ENCODE measurements around the gene PIAS4.

Gene PIAS4

DNA sequence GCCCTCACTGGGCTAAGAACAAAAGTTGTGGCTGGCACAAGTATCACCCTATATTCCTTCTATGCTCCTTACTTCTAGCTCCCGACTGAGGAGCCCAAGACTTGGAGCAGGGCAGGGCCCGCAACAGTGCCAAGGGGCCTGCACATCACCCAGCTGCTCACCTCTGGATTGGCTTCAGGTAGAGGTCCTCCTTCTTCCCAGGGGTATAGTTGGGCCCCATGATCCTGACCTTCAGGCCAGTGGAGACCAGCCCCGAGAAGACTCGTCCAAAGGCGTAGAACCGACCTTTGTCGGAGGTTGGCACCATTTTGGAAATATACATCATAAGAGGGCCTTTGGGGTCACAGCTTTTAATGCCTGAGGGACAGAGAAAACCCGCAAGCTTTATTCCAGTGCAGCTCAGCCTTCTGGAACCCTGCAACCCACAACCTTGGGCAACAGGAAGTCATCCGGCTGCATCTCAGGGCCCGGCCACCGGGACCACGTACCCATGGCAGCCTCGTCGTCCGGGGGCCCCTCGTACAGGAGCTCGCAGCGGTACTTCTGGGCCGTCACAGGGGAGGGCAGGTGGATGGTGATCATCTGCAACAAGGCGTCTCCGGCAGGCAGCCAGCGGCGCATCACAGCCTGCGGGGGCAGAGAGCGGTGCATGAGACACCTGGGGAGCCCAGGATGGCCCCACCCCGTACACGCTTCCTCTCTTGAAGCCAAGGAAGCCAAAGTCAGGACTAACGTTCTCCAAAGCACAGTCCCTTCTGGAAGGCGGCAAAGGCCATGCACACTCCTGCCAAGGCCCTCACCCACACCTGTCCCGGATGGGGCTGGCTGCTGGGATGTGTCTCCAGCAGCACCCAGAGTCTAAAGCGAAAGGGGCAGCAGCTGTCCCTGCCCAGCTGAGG is 26.9 kb upstream of the PIAS4 start:
- Histone ChIP-seq H3K4me3 (ENCODE audit: low read length) (no peak overlapping the region), H3K27ac (ENCODE audit: low read length) (no peak overlapping the region), H3K9me3 (ENCODE audit: insufficient read depth, low read depth, low read length) (no peaks in the 10 kb centered on the region), H3K27me3 (ENCODE audit: insufficient read depth, low read length) (no peaks in the 10 kb centered on the region; the same call in 1 of the 2 replicates), H3K4me1 (ENCODE audit: insufficient read depth, low read length) (peaks cover 5% of the 10 kb centered on the region), H3K36me3 (ENCODE audit: insufficient read depth, low read depth, low read length) (peaks cover 94% of the 10 kb centered on the region), H3K9ac (ENCODE audit: low read depth, low read length) (no peak overlapping the region)

DNA sequence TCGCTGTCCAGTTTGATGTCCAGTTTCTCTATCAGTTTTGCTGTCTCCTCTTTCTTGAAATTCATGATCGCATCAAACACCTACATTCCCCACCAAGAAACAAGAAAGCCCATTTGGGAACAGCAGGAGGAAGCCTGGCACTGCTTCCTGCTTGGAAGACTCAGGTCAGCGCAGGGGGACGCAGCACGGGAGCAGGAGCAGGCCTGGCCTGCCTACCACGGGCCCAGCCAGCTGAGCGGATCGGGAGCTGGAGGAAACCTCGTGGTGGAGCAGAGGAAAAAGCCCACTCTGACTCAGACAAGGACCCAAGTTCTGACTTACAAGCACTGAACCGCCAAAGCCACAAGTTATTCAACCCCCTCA is 26.2 kb upstream of the PIAS4 start:
- H3K9ac ChIP-seq (ENCODE audit: low read depth, low read length) = no peak overlapping the region
- H3K4me3 ChIP-seq (ENCODE audit: low read length) = no peak overlapping the region
- H3K9me3 ChIP-seq (ENCODE audit: insufficient read depth, low read depth, low read length) = no peaks in the 10 kb centered on the region
- peaks cover 13% of the 10 kb centered on the region for H3K4me1 ChIP-seq (ENCODE audit: insufficient read depth, low read length)
- H3K27ac ChIP-seq (ENCODE audit: low read length) = no peak overlapping the region
- H3K27me3 ChIP-seq (ENCODE audit: insufficient read depth, low read length) = no peaks in the 10 kb centered on the region; the same call in 1 of the 2 replicates
- H3K36me3 ChIP-seq (ENCODE audit: insufficient read depth, low read depth, low read length) = peaks cover 87% of the 10 kb centered on the region

DNA sequence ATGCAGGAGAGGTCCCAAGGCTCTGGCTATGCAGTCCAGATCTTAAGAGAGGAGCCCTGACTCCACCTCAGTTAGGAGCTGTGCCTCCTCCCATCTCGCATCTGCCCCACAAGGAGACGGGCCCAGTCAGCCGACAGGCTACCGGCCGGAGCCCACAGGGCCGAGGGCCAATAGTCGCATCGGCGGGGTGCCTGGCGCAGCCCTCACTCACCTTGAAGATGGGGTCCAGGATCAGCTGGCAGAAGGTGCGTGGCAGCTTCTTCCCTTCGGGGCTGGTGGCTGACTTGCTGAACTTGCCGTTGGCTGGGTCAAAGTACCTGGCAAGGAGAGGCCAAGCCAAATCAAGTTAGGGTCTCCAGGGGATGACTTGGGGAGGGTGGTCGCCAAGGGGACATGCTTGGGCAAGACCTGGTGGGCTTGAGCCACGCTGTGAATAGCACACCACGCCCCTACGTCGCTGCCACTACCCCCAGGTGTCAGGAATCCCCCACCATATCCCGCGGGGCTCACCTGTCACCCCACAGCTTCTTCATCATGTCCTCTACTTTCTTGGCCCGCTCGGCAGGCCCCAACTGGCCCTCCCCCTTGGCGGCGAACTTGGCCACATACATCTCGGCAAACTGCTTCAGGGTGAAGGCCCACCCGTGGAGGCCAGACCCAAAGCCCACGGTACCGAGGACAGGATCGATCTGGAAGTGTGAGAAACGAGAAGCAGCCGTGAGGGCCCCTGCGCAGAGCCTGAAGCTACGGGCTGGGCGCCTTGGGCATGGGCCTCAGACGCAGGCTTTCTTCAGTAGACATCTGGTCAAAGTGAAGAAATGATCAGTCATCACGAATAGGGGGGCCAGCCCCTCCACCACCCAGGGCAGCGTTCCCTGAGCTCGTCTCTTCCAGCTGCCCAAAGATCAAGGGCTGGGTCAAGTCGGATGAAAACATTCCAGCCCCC is 25.5 kb upstream of the PIAS4 start:
- Histone ChIP-seq H3K36me3 (ENCODE audit: insufficient read depth, low read depth, low read length) (peaks cover 80% of the 10 kb centered on the region), H3K27me3 (ENCODE audit: insufficient read depth, low read length) (no peaks in the 10 kb centered on the region; the same call in 1 of the 2 replicates), H3K27ac (ENCODE audit: low read length) (no peak overlapping the region), H3K9ac (ENCODE audit: low read depth, low read length) (no peak overlapping the region), H3K4me3 (ENCODE audit: low read length) (peak overlapping the region; percentile 16; the same call in 1 of the 2 replicates), H3K4me1 (ENCODE audit: insufficient read depth, low read length) (peaks cover 17% of the 10 kb centered on the region), H3K9me3 (ENCODE audit: insufficient read depth, low read depth, low read length) (no peaks in the 10 kb centered on the region)

DNA sequence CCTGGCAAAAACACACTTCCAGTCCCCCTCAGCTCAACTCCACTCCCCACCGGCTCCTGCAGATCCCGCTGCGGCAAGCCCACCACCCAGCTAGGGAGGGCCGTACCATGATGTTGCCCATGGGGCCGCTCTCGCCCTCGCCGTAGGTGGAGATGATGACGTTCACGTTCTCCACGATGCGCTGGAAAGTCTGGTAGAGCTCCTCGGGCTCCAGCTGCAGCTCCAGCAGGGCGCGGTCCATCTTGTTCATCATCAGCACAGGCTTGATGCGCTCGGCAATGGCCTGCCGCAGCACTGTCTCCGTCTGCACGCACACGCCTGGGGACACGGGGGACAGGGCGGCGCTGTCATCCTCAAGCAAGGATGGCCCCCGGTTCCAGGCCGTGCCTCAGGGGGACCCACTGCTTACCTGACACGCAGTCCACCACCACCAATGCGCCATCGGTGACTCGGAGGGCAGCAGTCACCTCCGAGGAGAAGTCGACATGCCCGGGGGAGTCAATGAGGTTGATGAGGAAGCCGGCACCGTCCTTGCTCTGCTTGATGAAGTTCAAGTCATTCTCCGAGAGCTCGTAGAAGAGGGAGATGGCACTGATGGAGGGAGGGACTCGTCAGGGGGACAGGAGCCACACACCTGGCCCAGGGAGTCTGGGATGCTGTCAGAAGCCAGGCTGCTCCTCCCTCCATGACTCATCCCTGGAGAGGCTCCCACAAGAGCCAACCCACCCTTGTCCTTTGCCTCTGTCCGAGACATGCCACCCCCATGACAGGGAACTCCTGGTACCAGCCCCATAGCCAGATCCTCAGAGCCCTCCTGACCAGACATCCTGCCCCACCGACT is 24.6 kb upstream of the PIAS4 start:
- Histone ChIP-seq H3K4me1 (ENCODE audit: insufficient read depth, low read length) (peaks cover 20% of the 10 kb centered on the region), H3K36me3 (ENCODE audit: insufficient read depth, low read depth, low read length) (peaks cover 71% of the 10 kb centered on the region), H3K9ac (ENCODE audit: low read depth, low read length) (peak overlapping the region; percentile 96)

DNA sequence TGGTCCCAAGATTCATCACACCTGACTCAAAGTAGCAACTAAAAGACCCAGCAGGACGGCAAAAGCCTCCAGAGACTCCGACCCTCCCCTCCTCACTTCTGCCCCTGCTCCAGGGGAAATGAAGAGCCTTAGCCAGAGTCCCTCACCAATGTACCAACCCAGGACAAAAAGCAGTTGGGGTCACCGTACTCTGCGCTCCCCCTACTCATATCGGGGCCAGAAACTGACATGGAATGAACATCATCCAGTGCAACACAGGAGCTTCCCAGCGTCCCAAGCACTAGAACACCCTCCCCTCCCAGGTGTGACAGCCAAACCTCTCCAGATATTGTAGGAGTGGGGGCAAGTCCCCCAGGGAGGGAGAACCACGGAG is 24.0 kb upstream of the PIAS4 start:
- Histone ChIP-seq H3K4me1 (ENCODE audit: insufficient read depth, low read length) (peaks cover 20% of the 10 kb centered on the region), H3K27ac (ENCODE audit: low read length) (peak overlapping the region; percentile 82)

More for the DNA sequence above, 24.6 kb upstream of the PIAS4 start:
- H3K4me3 ChIP-seq (ENCODE audit: low read length) = peak overlapping the region; percentile 87; the same call in 1 of the 2 replicates
- H3K27me3 ChIP-seq (ENCODE audit: insufficient read depth, low read length) = peaks cover 4% of the 10 kb centered on the region; the same call in 1 of the 2 replicates
- no peak overlapping the region for H3K27ac ChIP-seq (ENCODE audit: low read length)
- no peaks in the 10 kb centered on the region for H3K9me3 ChIP-seq (ENCODE audit: insufficient read depth, low read depth, low read length)

DNA sequence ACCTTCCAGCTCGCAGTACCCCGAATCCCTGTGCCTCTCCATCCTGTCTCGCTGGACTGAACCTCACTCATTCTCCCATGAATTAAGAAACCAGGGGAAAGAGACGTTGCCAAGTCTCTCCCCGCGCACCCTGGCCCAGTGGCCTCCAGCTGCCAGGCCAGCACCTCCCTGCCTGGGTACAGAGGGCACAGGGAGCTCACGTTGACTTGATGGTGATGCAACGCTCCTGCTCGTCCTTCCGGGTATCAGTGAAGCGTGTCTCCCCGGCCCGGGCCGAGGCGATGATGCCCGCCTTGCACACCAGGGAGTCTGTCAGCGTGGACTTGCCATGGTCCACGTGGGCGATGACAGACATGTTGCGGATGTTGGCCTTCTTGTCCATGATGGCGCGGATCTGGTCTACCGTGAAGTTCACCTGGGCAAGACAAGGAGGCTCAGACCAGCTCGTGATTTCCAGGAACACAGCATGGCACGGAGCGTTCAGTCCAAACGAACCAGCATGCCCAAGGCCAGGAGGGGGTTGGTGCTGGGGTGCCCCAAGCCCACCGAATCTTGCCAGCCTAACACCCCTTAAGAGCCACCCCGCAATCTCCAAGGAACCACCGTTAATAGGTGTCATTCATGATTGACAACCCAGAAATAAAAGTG is 23.5 kb upstream of the PIAS4 start:
- peak overlapping the region; percentile 82 for H3K27ac ChIP-seq (ENCODE audit: low read length)
- H3K9me3 ChIP-seq (ENCODE audit: insufficient read depth, low read depth, low read length) = no peaks in the 10 kb centered on the region
- H3K4me3 ChIP-seq (ENCODE audit: low read length) = peak overlapping the region; percentile 87
- peaks cover 20% of the 10 kb centered on the region for H3K4me1 ChIP-seq (ENCODE audit: insufficient read depth, low read length)
- peak overlapping the region; percentile 96 for H3K9ac ChIP-seq (ENCODE audit: low read depth, low read length)
- H3K36me3 ChIP-seq (ENCODE audit: insufficient read depth, low read depth, low read length) = peaks cover 60% of the 10 kb centered on the region
- H3K27me3 ChIP-seq (ENCODE audit: insufficient read depth, low read length) = peaks cover 4% of the 10 kb centered on the region; the same call in 1 of the 2 replicates

More for the DNA sequence above, 24.0 kb upstream of the PIAS4 start:
- Histone ChIP-seq H3K9me3 (ENCODE audit: insufficient read depth, low read depth, low read length) (no peaks in the 10 kb centered on the region), H3K27me3 (ENCODE audit: insufficient read depth, low read length) (peaks cover 4% of the 10 kb centered on the region; the same call in 1 of the 2 replicates), H3K9ac (ENCODE audit: low read depth, low read length) (peak overlapping the region; percentile 96), H3K4me3 (ENCODE audit: low read length) (peak overlapping the region; percentile 87), H3K36me3 (ENCODE audit: insufficient read depth, low read depth, low read length) (peaks cover 65% of the 10 kb centered on the region)

DNA sequence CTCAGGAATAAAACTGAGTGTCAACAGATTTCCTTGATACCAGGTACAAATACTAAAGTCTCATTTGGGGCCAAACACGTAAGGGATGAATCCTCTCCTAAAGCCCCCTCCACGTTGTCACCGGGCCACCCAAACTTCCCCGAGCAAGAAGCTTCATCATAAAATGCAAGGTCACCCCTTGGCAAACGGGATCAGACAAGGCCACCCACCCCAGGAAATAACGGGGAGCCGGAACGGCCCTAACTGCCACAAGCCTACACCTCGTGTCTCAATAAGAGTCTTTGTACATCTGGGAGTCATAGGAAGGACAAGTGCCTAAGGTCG is 23.0 kb upstream of the PIAS4 start:
- H3K4me1 ChIP-seq (ENCODE audit: insufficient read depth, low read length) = peaks cover 20% of the 10 kb centered on the region

DNA sequence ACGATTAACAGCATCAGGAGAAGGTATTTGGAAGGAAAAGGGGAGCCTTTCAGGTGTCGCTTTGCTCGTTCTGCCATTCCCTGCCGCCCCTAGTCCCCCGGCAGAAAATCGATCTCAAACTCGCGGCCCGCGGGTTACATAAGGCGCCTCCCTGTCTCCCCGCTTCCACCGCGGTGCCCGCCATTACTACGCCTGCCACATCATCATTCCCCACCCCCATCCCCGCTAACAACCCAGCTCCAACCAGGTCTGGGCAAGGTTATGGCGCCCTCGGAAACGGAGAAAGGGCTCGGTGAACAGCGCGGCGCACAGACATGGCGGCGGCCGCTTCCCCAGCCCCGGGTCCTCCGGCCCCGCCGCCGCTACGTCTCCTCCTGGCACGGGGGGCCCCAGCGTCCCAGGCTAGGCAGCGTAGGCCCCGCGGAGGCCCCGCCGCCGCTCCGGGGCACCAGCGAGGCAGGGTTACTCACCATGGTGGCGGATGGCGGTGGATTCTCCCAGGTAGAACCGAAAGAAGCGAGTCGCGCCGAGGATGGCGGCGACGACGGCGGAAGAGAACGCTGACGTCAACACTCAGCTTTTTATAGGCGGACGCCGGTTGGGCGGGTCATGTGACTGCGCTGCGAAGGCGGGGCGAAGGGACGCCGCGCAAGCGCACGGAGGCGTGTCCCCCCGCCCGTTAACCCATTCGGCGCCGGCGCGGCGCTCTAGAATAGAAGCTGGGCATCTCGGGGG is 22.5 kb upstream of the PIAS4 start, which contains the start of gene EEF2:
Gene EEF2, minus strand, starts transcription at position 556 of the 735 bp plus-strand sequence. Its CDS starts 83 bp downstream, at position 473.
- H3K27me3 ChIP-seq (ENCODE audit: insufficient read depth, low read length) = peaks cover 4% of the 10 kb centered on the region; the same call in 1 of the 2 replicates
- peaks cover 49% of the 10 kb centered on the region for H3K36me3 ChIP-seq (ENCODE audit: insufficient read depth, low read depth, low read length)
- H3K9ac ChIP-seq (ENCODE audit: low read depth, low read length) = peak within 1 kb of the TSS; percentile 96
- peak within 1 kb of the TSS; percentile 82 for H3K27ac ChIP-seq (ENCODE audit: low read length)
- peaks cover 20% of the 10 kb centered on the region for H3K4me1 ChIP-seq (ENCODE audit: insufficient read depth, low read length)
- H3K4me3 ChIP-seq (ENCODE audit: low read length) = peak within 1 kb of the TSS; percentile 87
- no peaks in the 10 kb centered on the region for H3K9me3 ChIP-seq (ENCODE audit: insufficient read depth, low read depth, low read length)

More for the DNA sequence above, 23.0 kb upstream of the PIAS4 start:
- peaks cover 55% of the 10 kb centered on the region for H3K36me3 ChIP-seq (ENCODE audit: insufficient read depth, low read depth, low read length)
- H3K27ac ChIP-seq (ENCODE audit: low read length) = peak overlapping the region; percentile 82
- peak overlapping the region; percentile 87 for H3K4me3 ChIP-seq (ENCODE audit: low read length)
- H3K9ac ChIP-seq (ENCODE audit: low read depth, low read length) = peak overlapping the region; percentile 96
- H3K9me3 ChIP-seq (ENCODE audit: insufficient read depth, low read depth, low read length) = no peaks in the 10 kb centered on the region
- peaks cover 4% of the 10 kb centered on the region; the same call in 1 of the 2 replicates for H3K27me3 ChIP-seq (ENCODE audit: insufficient read depth, low read length)

DNA sequence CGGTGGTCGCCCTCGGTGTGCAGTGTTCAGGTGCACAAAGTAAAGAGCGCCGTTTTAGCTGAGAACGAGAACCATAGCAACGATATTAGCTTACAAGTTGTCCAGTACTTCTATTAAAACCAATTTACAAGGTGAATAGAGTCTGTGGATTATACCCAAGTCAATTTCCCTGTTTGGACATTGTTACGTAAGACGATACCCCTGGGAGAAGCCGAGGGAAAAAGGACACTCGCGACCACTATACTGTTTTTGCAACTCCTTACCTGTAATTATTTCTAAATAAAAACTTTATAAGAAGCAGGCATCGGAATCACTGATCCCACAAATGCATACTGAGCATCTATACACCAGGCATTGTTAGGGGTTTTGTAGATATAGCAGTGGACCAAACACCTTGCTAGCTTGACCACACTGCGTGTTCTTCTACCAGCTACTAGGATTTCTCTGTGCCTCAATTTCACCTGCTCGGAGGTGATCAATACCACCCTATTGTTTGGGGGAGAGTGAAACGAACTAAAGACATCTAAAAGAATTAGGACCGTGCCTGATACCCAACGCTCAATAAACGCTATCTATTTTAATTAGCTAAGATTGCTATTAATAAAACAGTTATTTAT is 21.8 kb upstream of the PIAS4 start:
- H3K36me3 ChIP-seq (ENCODE audit: insufficient read depth, low read depth, low read length) = peaks cover 43% of the 10 kb centered on the region
- peak overlapping the region; percentile 29; the same call in 1 of the 2 replicates for H3K9ac ChIP-seq (ENCODE audit: low read depth, low read length)
- peak overlapping the region; percentile 87 for H3K4me3 ChIP-seq (ENCODE audit: low read length)
- no peaks in the 10 kb centered on the region for H3K9me3 ChIP-seq (ENCODE audit: insufficient read depth, low read depth, low read length)
- peaks cover 20% of the 10 kb centered on the region for H3K4me1 ChIP-seq (ENCODE audit: insufficient read depth, low read length)
- H3K27ac ChIP-seq (ENCODE audit: low read length) = no peak overlapping the region
- H3K27me3 ChIP-seq (ENCODE audit: insufficient read depth, low read length) = peaks cover 4% of the 10 kb centered on the region; the same call in 1 of the 2 replicates
